SK-N-MC (cell line): ENCODE measurements around the gene PDE1A.

Source experiments
- DNase-seq: peaks from one replicate; pipeline ENCODE4 v3.0.0-alpha.2; 2011; ENCODE audit warnings: low read depth, low spot score
- H3K27ac ChIP-seq: fragments of 200-600 bp; sonication (generic); 2 replicates; pipeline ENCODE4 v1.5.1; 2016; ENCODE audit warnings: mixed run types
- H3K36me3 ChIP-seq: fragments of 200-600 bp; sonication (generic); 2 replicates; pipeline ENCODE4 v1.6.1; 2017; ENCODE audit warnings: antibody characterized with exemption, low read length, mixed read lengths; ENCODE audit not compliant: insufficient read depth
- H3K4me3 ChIP-seq: fragments of 200-600 bp; sonication (generic); 2 replicates; pipeline ENCODE4 v1.5.1; 2016
- H3K9ac ChIP-seq: fragments of 200-600 bp; sonication (generic); 2 replicates; pipeline ENCODE4 v1.8.0; 2017; ENCODE audit warnings: mixed run types, mixed read lengths; ENCODE audit not compliant: insufficient read length
- H3K9me3 ChIP-seq: fragments of 200-600 bp; sonication (generic); 2 replicates; pipeline ENCODE4 v1.6.1; 2017; ENCODE audit warnings: low read depth, mild to moderate bottlenecking, antibody characterized with exemption, low read length, moderate library complexity, mixed read lengths
- EZH2 ChIP-seq: fragments of 200-600 bp; sonication (generic); IDR thresholded peaks from one replicate; pipeline ENCODE4 v1.6.1; 2017; ENCODE audit warnings: antibody characterized with exemption
- FOXP2 ChIP-seq: optimal IDR thresholded peaks from 2 replicates; pipeline ENCODE3; 2011; ENCODE audit warnings: mild to moderate bottlenecking, moderate library complexity; ENCODE audit not compliant: insufficient read depth; ENCODE audit errors: extremely low read length, control extremely low read depth
- POLR2AphosphoS5 ChIP-seq: IDR thresholded peaks from 2 replicates; pipeline ENCODE4 v1.6.1; 2012; ENCODE audit warnings: mild to moderate bottlenecking, low read depth, low read length, borderline replicate concordance

Gene PDE1A

GRCh38 chr2:182230561-182230960 lies 196.3 kb downstream of the PDE1A start:
- TF ChIP-seq POLR2AphosphoS5 (no peak), EZH2 (no peak), FOXP2 (no peak)
- no peak overlapping the region for H3K4me3 ChIP-seq
- H3K9ac ChIP-seq, result no peak overlapping the region
- DNase-seq, result no peak
- no peaks in the 10 kb centered on the region for H3K36me3 ChIP-seq
- no peak overlapping the region for H3K27ac ChIP-seq
- no peaks in the 10 kb centered on the region for H3K9me3 ChIP-seq

GRCh38 chr2:182229297-182229696 lies 197.5 kb downstream of the PDE1A start:
- Histone ChIP-seq H3K4me3 (no peak overlapping the region), H3K9ac (no peak overlapping the region), H3K9me3 (no peaks in the 10 kb centered on the region), H3K27ac (no peak overlapping the region), H3K36me3 (no peaks in the 10 kb centered on the region)
- DNase-seq, result no peak
- TF ChIP-seq EZH2 (no peak), FOXP2 (no peak), POLR2AphosphoS5 (no peak)

GRCh38 chr2:182228741-182229140 lies 198.1 kb downstream of the PDE1A start:
- DNase-seq, result no peak
- TF ChIP-seq EZH2 (no peak), POLR2AphosphoS5 (no peak), FOXP2 (no peak)
- Histone ChIP-seq H3K36me3 (no peaks in the 10 kb centered on the region), H3K9ac (no peak overlapping the region), H3K27ac (no peak overlapping the region), H3K9me3 (no peaks in the 10 kb centered on the region), H3K4me3 (no peak overlapping the region)

- no peak overlapping the region for H3K9ac ChIP-seq
- no peak overlapping the region for H3K27ac ChIP-seq
- no peak overlapping the region for H3K4me3 ChIP-seq
- no peaks in the 10 kb centered on the region for H3K36me3 ChIP-seq
- DNase-seq, result no peak
- H3K9me3 ChIP-seq, result no peaks in the 10 kb centered on the region
- TF ChIP-seq FOXP2, result no peak
- no peak for TF ChIP-seq POLR2AphosphoS5
- TF ChIP-seq EZH2, result no peak
Observed at GRCh38 chr2:182228073-182228473, 198.8 kb downstream of the PDE1A start.

- Histone ChIP-seq H3K4me3 (no peak overlapping the region), H3K9ac (no peak overlapping the region), H3K36me3 (no peaks in the 10 kb centered on the region), H3K9me3 (no peaks in the 10 kb centered on the region), H3K27ac (no peak overlapping the region)
- no peak for DNase-seq
- TF ChIP-seq EZH2 (no peak), FOXP2 (no peak), POLR2AphosphoS5 (no peak)
Observed at GRCh38 chr2:182226807-182227206, 200.0 kb downstream of the PDE1A start.

GRCh38 chr2:182224669-182225068 lies 202.2 kb downstream of the PDE1A start:
- Histone ChIP-seq H3K9me3 (no peaks in the 10 kb centered on the region), H3K36me3 (no peaks in the 10 kb centered on the region), H3K4me3 (no peak overlapping the region), H3K27ac (no peak overlapping the region), H3K9ac (no peak overlapping the region)
- DNase-seq, result no peak
- TF ChIP-seq EZH2 (no peak), POLR2AphosphoS5 (no peak), FOXP2 (no peak)

- H3K9ac ChIP-seq, result no peak overlapping the region
- no peak overlapping the region for H3K4me3 ChIP-seq
- H3K27ac ChIP-seq, result no peak overlapping the region
- H3K9me3 ChIP-seq, result no peaks in the 10 kb centered on the region
- TF ChIP-seq EZH2 (no peak), FOXP2 (no peak), POLR2AphosphoS5 (no peak)
- no peaks in the 10 kb centered on the region for H3K36me3 ChIP-seq
- no peak for DNase-seq
Observed at GRCh38 chr2:182220998-182221397, 205.8 kb downstream of the PDE1A start.

GRCh38 chr2:182220335-182220734 lies 206.5 kb downstream of the PDE1A start:
- Histone ChIP-seq H3K27ac (no peak overlapping the region), H3K9ac (no peak overlapping the region), H3K36me3 (no peaks in the 10 kb centered on the region), H3K9me3 (no peaks in the 10 kb centered on the region), H3K4me3 (no peak overlapping the region)
- DNase-seq, result no peak
- TF ChIP-seq FOXP2 (no peak), EZH2 (no peak), POLR2AphosphoS5 (no peak)

GRCh38 chr2:182210669-182211068 lies 216.2 kb downstream of the PDE1A start:
- DNase-seq, result no peak
- Histone ChIP-seq H3K36me3 (no peaks in the 10 kb centered on the region), H3K9me3 (no peaks in the 10 kb centered on the region), H3K27ac (no peak overlapping the region), H3K4me3 (no peak overlapping the region), H3K9ac (no peak overlapping the region)
- TF ChIP-seq POLR2AphosphoS5, result no peak
- no peak for TF ChIP-seq FOXP2
- no peak for TF ChIP-seq EZH2
